Calu3 (cell line): Measurements from ENCODE around the gene NEDD1. TPM values are rescaled to one million over a fixed set of nuclear protein-coding genes. Genes with fewer than 3 reads are reported as not detected.

Source experiments
- BruUV-seq: library from RNA; stranded (reverse); fragments of 400-500 nt; replicated peaks from 2 replicates; lab custom pipeline; 2021; lab: Mats Ljungman, UMichigan
- CTCF ChIA-PET: fragments of 300-600 bp; sonication (Branson Sonifier 250); formaldehyde crosslinking; loops from one replicate; lab custom pipeline; 2022; ENCODE audit warnings: antibody characterized with exemption; lab: Charles Lee
- DNase-seq: peaks from one replicate; pipeline ENCODE4 v3.0.0; 2022
- H3K27ac Mint-ChIP-seq: one replicate; pipeline ENCODE4 v1.8.0; 2022; ENCODE audit warnings: mixed read lengths; ENCODE audit not compliant: unreplicated experiment
- H3K27me3 Mint-ChIP-seq: one replicate; pipeline ENCODE4 v1.8.0; 2022; ENCODE audit warnings: mixed read lengths; ENCODE audit not compliant: unreplicated experiment
- H3K36me3 Mint-ChIP-seq: one replicate; pipeline ENCODE4 v1.8.0; 2022; ENCODE audit warnings: mild to moderate bottlenecking, moderate library complexity, mixed read lengths; ENCODE audit not compliant: insufficient read depth, unreplicated experiment
- H3K4me1 Mint-ChIP-seq: one replicate; pipeline ENCODE4 v1.8.0; 2022; ENCODE audit warnings: mild to moderate bottlenecking, low read depth, mixed read lengths; ENCODE audit not compliant: unreplicated experiment
- H3K4me3 Mint-ChIP-seq: one replicate; pipeline ENCODE4 v1.8.0; 2022; ENCODE audit warnings: mild to moderate bottlenecking, low read depth, moderate library complexity, mixed read lengths; ENCODE audit not compliant: unreplicated experiment
- H3K9me3 Mint-ChIP-seq: one replicate; pipeline ENCODE4 v1.8.0; 2022; ENCODE audit warnings: low read depth, mixed read lengths; ENCODE audit not compliant: unreplicated experiment
- intact Hi-C: fragments of 100-400 bp; cut with micrococcal nuclease; formaldehyde crosslinking; loops from one replicate; pipeline ENCODE4 v1.10.0; 2022; ENCODE audit not compliant: unreplicated experiment
- total RNA-seq: library from RNA; stranded (reverse); gene quantifications from 2 replicates; pipeline ENCODE4 v1.2.3, GENCODE V29; 2022
- TF ChIP-seq, protein P1 (sequence below): fragments of 200-600 bp; IDR thresholded peaks from one replicate; pipeline ENCODE4 v1.8.0; 2022; ENCODE audit warnings: antibody characterized with exemption; ENCODE audit not compliant: unreplicated experiment

Gene NEDD1
- total RNA-seq, 1 experiment from 2014 or later = 47.5 TPM

DNA sequence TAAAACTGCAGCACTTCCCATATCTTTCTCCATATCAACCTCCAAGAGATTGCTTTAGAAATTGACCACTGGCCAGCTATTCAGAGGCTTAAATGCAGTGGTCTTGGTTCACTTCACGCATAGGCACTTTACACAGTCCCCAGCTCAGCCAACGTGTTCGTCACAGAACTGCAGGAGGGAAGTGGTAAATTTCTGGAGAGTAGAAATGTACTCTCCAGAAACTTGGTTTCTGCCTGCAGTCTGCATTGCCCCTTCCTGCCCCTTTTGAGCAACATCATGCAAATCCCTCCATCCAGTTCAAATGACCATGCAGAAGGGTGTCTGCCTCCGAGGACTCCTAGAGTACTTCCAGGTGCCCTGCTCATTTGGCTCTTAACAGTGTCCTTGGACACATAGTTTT is 42.7 kb upstream of the NEDD1 start:
- BruUV-seq = no TSS peak

DNA sequence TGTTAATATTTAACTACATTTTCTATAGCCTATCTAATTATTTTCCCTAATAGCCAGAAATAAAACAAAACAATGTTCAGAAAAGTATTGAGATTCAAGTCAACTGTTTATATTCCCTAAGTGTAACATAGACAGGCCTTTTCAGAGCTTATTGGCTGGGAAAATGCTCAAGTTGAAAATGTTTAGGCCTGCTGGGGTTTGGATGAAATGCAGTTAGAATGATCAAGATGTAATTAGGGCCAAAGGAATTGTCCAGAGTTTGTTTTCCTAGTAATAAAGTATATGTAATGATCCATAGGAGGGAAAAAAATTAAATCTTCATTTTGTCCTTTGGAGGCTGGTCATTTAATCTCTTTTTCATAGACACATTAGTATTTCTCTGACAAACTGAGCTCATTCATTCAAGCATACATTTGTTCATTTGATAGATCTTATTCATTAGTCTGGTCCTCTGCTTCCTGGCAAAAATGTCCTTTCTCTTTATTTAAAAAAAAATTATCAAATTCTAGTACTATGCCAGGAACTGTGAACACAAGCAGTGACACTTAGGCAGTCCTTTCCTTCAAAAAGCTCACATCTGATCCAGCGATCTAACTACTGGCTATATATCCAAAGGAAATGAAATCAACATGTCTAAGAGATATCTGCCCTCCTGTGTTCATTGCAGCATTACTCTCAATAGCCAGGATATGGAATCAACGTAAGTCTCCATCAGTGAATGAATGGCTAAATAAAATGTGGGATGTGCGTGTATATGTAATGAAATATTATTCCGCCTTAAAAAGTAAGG is 40.1 kb upstream of the NEDD1 start:
- Mint-ChIP-seq H3K4me3 (no peak overlapping the region), H3K4me1 (peaks cover 11% of the 10 kb centered on the region), H3K27me3 (no peaks in the 10 kb centered on the region), H3K27ac (no peak overlapping the region), H3K9me3 (no peaks in the 10 kb centered on the region), H3K36me3 (no peaks in the 10 kb centered on the region)
- DNase-seq = no peak
- intact Hi-C loops = no loop called here
- no TSS peak for BruUV-seq
- TF ChIP-seq, protein P1, sequence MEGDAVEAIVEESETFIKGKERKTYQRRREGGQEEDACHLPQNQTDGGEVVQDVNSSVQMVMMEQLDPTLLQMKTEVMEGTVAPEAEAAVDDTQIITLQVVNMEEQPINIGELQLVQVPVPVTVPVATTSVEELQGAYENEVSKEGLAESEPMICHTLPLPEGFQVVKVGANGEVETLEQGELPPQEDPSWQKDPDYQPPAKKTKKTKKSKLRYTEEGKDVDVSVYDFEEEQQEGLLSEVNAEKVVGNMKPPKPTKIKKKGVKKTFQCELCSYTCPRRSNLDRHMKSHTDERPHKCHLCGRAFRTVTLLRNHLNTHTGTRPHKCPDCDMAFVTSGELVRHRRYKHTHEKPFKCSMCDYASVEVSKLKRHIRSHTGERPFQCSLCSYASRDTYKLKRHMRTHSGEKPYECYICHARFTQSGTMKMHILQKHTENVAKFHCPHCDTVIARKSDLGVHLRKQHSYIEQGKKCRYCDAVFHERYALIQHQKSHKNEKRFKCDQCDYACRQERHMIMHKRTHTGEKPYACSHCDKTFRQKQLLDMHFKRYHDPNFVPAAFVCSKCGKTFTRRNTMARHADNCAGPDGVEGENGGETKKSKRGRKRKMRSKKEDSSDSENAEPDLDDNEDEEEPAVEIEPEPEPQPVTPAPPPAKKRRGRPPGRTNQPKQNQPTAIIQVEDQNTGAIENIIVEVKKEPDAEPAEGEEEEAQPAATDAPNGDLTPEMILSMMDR = no peak
- CTCF ChIA-PET = no interaction called here

More for the DNA sequence above, 42.7 kb upstream of the NEDD1 start:
- Mint-ChIP-seq H3K4me3 (no peak overlapping the region), H3K9me3 (no peaks in the 10 kb centered on the region), H3K36me3 (no peaks in the 10 kb centered on the region), H3K27me3 (no peaks in the 10 kb centered on the region), H3K27ac (no peak overlapping the region), H3K4me1 (peaks cover 21% of the 10 kb centered on the region)
- intact Hi-C loops = no loop called here
- no peak for DNase-seq
- TF ChIP-seq, protein P1 = no peak
- CTCF ChIA-PET = interaction anchor here (0.7 kb wide), 1 partner anchor 921 kb away, joined by 3 read pairs; the partner anchor contains the start of gene AMDHD1

DNA sequence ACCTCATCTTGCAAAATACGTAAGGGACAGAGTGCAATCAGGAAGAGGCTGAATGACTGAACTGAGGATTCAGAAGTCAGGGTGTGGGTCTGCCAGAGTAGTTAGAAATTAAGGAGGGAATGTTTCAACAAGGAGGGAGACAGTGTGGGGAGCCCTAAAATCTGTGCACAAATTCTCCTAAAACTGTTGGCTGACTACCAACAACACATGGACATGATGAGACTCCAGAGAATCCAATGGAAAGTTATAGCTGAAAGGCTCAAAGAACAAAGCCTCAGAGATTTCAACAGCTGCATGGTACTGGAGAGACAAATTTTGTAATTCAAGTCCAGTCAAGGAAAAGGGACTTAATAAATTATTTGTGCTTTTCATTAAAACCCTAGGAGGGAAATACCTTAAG is 36.1 kb upstream of the NEDD1 start:
- Mint-ChIP-seq H3K4me1 (no peaks in the 10 kb centered on the region), H3K27ac (no peak overlapping the region), H3K36me3 (no peaks in the 10 kb centered on the region), H3K9me3 (no peaks in the 10 kb centered on the region), H3K27me3 (peaks cover 3% of the 10 kb centered on the region), H3K4me3 (no peak overlapping the region)
- TF ChIP-seq, protein P1 = no peak
- DNase-seq = no peak
- intact Hi-C loops = no loop called here
- BruUV-seq = no TSS peak
- CTCF ChIA-PET = no interaction called here

DNA sequence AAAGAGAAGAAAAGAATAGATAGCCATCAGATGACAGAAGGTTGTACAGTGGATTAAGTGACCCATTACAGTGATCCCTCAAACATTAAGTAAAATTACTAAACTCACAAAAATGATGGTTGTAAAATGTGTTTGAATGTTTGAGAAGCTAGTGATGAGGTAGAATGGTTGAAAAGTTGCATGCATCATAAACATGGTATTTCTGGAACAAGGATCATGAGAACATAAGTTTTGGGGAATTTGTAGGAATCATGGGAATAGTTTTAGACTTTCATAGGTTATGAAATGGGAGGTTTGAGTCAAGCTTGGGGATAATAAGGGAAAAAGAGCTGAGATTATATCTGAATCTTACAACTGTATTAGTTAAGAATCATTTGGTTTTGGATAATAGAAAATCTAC is 34.1 kb upstream of the NEDD1 start:
- Mint-ChIP-seq H3K9me3 (no peaks in the 10 kb centered on the region), H3K27ac (no peak overlapping the region), H3K36me3 (no peaks in the 10 kb centered on the region), H3K4me1 (no peaks in the 10 kb centered on the region), H3K27me3 (peaks cover 23% of the 10 kb centered on the region), H3K4me3 (no peak overlapping the region)
- intact Hi-C loops = no loop called here
- BruUV-seq = no TSS peak
- TF ChIP-seq, protein P1 = no peak
- DNase-seq = no peak
- CTCF ChIA-PET = no interaction called here
